ENCODE data around the gene GLYATL3. TPM values are rescaled to one million over a fixed set of nuclear protein-coding genes. Genes with fewer than 3 reads are reported as not detected.

GLYATL3 gene
- not detected for total RNA-seq
- polyA plus RNA-seq (2013, experiment 1 of 2) = not detected
- polyA plus RNA-seq (2013, experiment 2 of 2) = not detected
- 0 to 0.13 (median 0) reads per million in 172 experiments for total RNA-seq

GRCh38 chr6:49499623-49500022 is at the start of gene GLYATL3:
TSS of gene GLYATL3 (plus strand) at chr6:49499923. CDS start at chr6:49511991, 12,068 bp downstream.
- Histone ChIP-seq H3K27ac (ENCODE audit: low read depth in 1 of 2, low read length in 2 of 2) (no peak within 1 kb of the TSS), H3K4me1 (ENCODE audit: insufficient read depth, low read length) (no peaks in the 10 kb centered on the region), H3K9me3 (ENCODE audit: control insufficient read depth in 1 of 2, insufficient read depth in 1 of 2, low read length in 2 of 2) (no peaks in the 10 kb centered on the region), H3K27me3 (ENCODE audit: control insufficient read depth in 1 of 2, insufficient read depth in 2 of 2, low read length in 2 of 2) (no peaks in the 10 kb centered on the region), H3K36me3 (ENCODE audit: insufficient read depth, low read length) (no peaks in the 10 kb centered on the region), H3K4me3 (ENCODE audit: low read length) (no peak within 1 kb of the TSS)
- intact Hi-C loops (cut with DNase I, micrococcal nuclease) = no loop called here
- Mint-ChIP-seq H3K4me1 (ENCODE audit: low read depth) (no peaks in the 10 kb centered on the region), H3K4me3 (no peak within 1 kb of the TSS), H3K27me3 (no peaks in the 10 kb centered on the region), H3K27ac (no peak within 1 kb of the TSS), H3K9me3 (no peaks in the 10 kb centered on the region), H3K36me3 (ENCODE audit: low read depth) (no peaks in the 10 kb centered on the region)
- no peak for TF ChIP-seq CTCF (IDR thresholded peaks at IDR 0.05)
- ChIA-PET POLR2A (no interaction called here), CTCF (no interaction called here)
- ATAC-seq (ENCODE audit: poor library complexity) (no peak), DNase-seq (no peak)

GRCh38 chr6:49453221-49453620 is 46.5 kb upstream of the GLYATL3 start:
- peak; percentile 42 for TF ChIP-seq CTCF (IDR thresholded peaks at IDR 0.05)
- no peak for DNase-seq
- no peaks in the 10 kb centered on the region for H3K4me1 ChIP-seq (ENCODE audit: insufficient read depth, low read length)
- intact Hi-C loops (cut with DNase I, micrococcal nuclease) = no loop called here
- no peak overlapping the region for H3K27ac ChIP-seq (ENCODE audit: low read depth in 1 of 2, low read length in 2 of 2)
- H3K4me3 ChIP-seq (ENCODE audit: low read length) = no peak overlapping the region
- H3K36me3 Mint-ChIP-seq (ENCODE audit: low read depth) = peaks cover 75% of the 10 kb centered on the region
- H3K27ac Mint-ChIP-seq = no peak overlapping the region
- peaks cover 24% of the 10 kb centered on the region for H3K36me3 ChIP-seq (ENCODE audit: insufficient read depth, low read length)
- H3K4me1 Mint-ChIP-seq (ENCODE audit: low read depth) = peaks cover 15% of the 10 kb centered on the region
- no peak overlapping the region for H3K4me3 Mint-ChIP-seq
- no peaks in the 10 kb centered on the region for H3K27me3 Mint-ChIP-seq
- H3K9me3 Mint-ChIP-seq = no peaks in the 10 kb centered on the region
- CTCF ChIA-PET = interaction anchor here (0.7 kb wide), 2 partner anchors 811 to 1666 kb away, joined by 4 to 6 read pairs; no protein-coding TSS in a partner anchor
- H3K9me3 ChIP-seq (ENCODE audit: control insufficient read depth in 1 of 2, insufficient read depth in 1 of 2, low read length in 2 of 2) = no peaks in the 10 kb centered on the region
- no peak for ATAC-seq (ENCODE audit: poor library complexity)
- no peaks in the 10 kb centered on the region for H3K27me3 ChIP-seq (ENCODE audit: control insufficient read depth in 1 of 2, insufficient read depth in 2 of 2, low read length in 2 of 2)
- POLR2A ChIA-PET = no interaction called here

- ChIA-PET CTCF (no interaction called here), POLR2A (no interaction called here)
- ATAC-seq (ENCODE audit: poor library complexity) (no peak), DNase-seq (no peak)
- H3K27me3 ChIP-seq (ENCODE audit: control insufficient read depth in 1 of 2, insufficient read depth in 2 of 2, low read length in 2 of 2) = no peaks in the 10 kb centered on the region
- H3K9me3 ChIP-seq (ENCODE audit: control insufficient read depth in 1 of 2, insufficient read depth in 1 of 2, low read length in 2 of 2) = no peaks in the 10 kb centered on the region
- H3K4me3 Mint-ChIP-seq = no peak overlapping the region
- H3K4me3 ChIP-seq (ENCODE audit: low read length) = no peak overlapping the region
- H3K27ac ChIP-seq (ENCODE audit: low read depth in 1 of 2, low read length in 2 of 2) = peak overlapping the region in 1 of 2 donors; percentile 29
- no peak overlapping the region for H3K27ac Mint-ChIP-seq
- H3K4me1 Mint-ChIP-seq (ENCODE audit: low read depth) = peaks cover 27% of the 10 kb centered on the region
- H3K36me3 Mint-ChIP-seq (ENCODE audit: low read depth) = peaks cover 71% of the 10 kb centered on the region
- no peaks in the 10 kb centered on the region for H3K9me3 Mint-ChIP-seq
- peaks cover 28% of the 10 kb centered on the region for H3K36me3 ChIP-seq (ENCODE audit: insufficient read depth, low read length)
- H3K4me1 ChIP-seq (ENCODE audit: insufficient read depth, low read length) = no peaks in the 10 kb centered on the region
- intact Hi-C loops (cut with DNase I, micrococcal nuclease) = no loop called here
- no peaks in the 10 kb centered on the region for H3K27me3 Mint-ChIP-seq
- TF ChIP-seq CTCF (IDR thresholded peaks at IDR 0.05) = no peak
These were observed 44.7 kb upstream of the GLYATL3 start for GRCh38 chr6:49454787-49455709.

All from CD4-positive, alpha-beta T cell (primary cell).